GM23338 (cell line): Measurements from ENCODE around the gene HCRTR2.

Source experiments
- CREB1 ChIP-seq: fragments of 250-450 bp; sonication (Bioruptor Pico); IDR thresholded peaks from 2 replicates; pipeline ENCODE4 v1.5.0; 2020; ENCODE audit warnings: low read depth, mild to moderate bottlenecking, moderate library complexity
- EZH2 ChIP-seq: fragments of 200-600 bp; sonication (generic); IDR thresholded peaks from one replicate; pipeline ENCODE4 v1.8.0; 2017; ENCODE audit warnings: antibody characterized with exemption, mild to moderate bottlenecking, low read depth; ENCODE audit not compliant: unreplicated experiment
- EZH2phosphoT487 ChIP-seq: fragments of 200-600 bp; sonication (generic); IDR thresholded peaks from one replicate; pipeline ENCODE4 v1.8.1; 2018; ENCODE audit warnings: antibody characterized with exemption; ENCODE audit not compliant: unreplicated experiment
- JUNB ChIP-seq: IDR thresholded peaks from one replicate; pipeline ENCODE4 v1.6.1; 2016; ENCODE audit warnings: antibody characterized with exemption; ENCODE audit not compliant: unreplicated experiment
- NANOG ChIP-seq: IDR thresholded peaks from 2 replicates; pipeline ENCODE4 v1.6.1; 2016; ENCODE audit warnings: antibody characterized with exemption, borderline replicate concordance
- POLR2AphosphoS5 ChIP-seq: IDR thresholded peaks from 2 replicates; pipeline ENCODE4 v1.6.1; 2016; ENCODE audit warnings: antibody characterized with exemption, low read depth
- TF ChIP-seq, protein P1 (sequence below), 2 experiments: fragments of 200-600 bp in 1 of 2; sonication (generic) in 1 of 2; conservative IDR thresholded peaks; 2 replicates each; pipeline versions ENCODE4 v1.5.1 to v1.6.1; 2016 to 2017; ENCODE audit warnings: antibody characterized with exemption in 2 of 2, low read depth in 2 of 2, mild to moderate bottlenecking in 2 of 2, moderate library complexity in 1 of 2
- TF ChIP-seq, protein P2 (sequence below): fragments of 250-450 bp; sonication (Bioruptor Pico); IDR thresholded peaks from 2 replicates; pipeline ENCODE4 v1.5.0; 2020; ENCODE audit warnings: mild to moderate bottlenecking, moderate library complexity

- TF ChIP-seq POLR2AphosphoS5 (no peak), CREB1 (CRISPR knock-in tag) (no peak), EZH2 (no peak), EZH2phosphoT487 (no peak), JUNB (no peak), NANOG (no peak)
- TF ChIP-seq, protein P1, sequence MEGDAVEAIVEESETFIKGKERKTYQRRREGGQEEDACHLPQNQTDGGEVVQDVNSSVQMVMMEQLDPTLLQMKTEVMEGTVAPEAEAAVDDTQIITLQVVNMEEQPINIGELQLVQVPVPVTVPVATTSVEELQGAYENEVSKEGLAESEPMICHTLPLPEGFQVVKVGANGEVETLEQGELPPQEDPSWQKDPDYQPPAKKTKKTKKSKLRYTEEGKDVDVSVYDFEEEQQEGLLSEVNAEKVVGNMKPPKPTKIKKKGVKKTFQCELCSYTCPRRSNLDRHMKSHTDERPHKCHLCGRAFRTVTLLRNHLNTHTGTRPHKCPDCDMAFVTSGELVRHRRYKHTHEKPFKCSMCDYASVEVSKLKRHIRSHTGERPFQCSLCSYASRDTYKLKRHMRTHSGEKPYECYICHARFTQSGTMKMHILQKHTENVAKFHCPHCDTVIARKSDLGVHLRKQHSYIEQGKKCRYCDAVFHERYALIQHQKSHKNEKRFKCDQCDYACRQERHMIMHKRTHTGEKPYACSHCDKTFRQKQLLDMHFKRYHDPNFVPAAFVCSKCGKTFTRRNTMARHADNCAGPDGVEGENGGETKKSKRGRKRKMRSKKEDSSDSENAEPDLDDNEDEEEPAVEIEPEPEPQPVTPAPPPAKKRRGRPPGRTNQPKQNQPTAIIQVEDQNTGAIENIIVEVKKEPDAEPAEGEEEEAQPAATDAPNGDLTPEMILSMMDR (conservative IDR thresholded peaks at IDR 0.05; ENCODE audit: low read depth in 2 of 2): no peak
- TF ChIP-seq, protein P2, sequence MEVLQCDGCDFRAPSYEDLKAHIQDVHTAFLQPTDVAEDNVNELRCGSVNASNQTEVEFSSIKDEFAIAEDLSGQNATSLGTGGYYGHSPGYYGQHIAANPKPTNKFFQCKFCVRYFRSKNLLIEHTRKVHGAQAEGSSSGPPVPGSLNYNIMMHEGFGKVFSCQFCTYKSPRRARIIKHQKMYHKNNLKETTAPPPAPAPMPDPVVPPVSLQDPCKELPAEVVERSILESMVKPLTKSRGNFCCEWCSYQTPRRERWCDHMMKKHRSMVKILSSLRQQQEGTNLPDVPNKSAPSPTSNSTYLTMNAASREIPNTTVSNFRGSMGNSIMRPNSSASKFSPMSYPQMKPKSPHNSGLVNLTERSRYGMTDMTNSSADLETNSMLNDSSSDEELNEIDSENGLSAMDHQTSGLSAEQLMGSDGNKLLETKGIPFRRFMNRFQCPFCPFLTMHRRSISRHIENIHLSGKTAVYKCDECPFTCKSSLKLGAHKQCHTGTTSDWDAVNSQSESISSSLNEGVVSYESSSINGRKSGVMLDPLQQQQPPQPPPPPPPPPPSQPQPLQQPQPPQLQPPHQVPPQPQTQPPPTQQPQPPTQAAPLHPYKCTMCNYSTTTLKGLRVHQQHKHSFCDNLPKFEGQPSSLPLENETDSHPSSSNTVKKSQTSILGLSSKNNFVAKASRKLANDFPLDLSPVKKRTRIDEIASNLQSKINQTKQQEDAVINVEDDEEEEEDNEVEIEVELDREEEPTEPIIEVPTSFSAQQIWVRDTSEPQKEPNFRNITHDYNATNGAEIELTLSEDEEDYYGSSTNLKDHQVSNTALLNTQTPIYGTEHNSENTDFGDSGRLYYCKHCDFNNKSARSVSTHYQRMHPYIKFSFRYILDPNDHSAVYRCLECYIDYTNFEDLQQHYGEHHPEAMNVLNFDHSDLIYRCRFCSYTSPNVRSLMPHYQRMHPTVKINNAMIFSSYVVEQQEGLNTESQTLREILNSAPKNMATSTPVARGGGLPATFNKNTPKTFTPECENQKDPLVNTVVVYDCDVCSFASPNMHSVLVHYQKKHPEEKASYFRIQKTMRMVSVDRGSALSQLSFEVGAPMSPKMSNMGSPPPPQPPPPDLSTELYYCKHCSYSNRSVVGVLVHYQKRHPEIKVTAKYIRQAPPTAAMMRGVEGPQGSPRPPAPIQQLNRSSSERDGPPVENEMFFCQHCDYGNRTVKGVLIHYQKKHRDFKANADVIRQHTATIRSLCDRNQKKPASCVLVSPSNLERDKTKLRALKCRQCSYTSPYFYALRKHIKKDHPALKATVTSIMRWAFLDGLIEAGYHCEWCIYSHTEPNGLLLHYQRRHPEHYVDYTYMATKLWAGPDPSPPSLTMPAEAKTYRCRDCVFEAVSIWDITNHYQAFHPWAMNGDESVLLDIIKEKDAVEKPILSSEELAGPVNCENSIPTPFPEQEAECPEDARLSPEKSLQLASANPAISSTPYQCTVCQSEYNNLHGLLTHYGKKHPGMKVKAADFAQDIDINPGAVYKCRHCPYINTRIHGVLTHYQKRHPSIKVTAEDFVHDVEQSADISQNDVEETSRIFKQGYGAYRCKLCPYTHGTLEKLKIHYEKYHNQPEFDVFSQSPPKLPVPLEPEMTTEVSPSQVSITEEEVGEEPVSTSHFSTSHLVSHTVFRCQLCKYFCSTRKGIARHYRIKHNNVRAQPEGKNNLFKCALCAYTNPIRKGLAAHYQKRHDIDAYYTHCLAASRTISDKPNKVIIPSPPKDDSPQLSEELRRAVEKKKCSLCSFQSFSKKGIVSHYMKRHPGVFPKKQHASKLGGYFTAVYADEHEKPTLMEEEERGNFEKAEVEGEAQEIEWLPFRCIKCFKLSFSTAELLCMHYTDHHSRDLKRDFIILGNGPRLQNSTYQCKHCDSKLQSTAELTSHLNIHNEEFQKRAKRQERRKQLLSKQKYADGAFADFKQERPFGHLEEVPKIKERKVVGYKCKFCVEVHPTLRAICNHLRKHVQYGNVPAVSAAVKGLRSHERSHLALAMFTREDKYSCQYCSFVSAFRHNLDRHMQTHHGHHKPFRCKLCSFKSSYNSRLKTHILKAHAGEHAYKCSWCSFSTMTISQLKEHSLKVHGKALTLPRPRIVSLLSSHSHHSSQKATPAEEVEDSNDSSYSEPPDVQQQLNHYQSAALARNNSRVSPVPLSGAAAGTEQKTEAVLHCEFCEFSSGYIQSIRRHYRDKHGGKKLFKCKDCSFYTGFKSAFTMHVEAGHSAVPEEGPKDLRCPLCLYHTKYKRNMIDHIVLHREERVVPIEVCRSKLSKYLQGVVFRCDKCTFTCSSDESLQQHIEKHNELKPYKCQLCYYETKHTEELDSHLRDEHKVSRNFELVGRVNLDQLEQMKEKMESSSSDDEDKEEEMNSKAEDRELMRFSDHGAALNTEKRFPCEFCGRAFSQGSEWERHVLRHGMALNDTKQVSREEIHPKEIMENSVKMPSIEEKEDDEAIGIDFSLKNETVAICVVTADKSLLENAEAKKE: no peak
These were observed 24.9 kb downstream of the HCRTR2 start for GRCh38 chr6:55199239-55199638.
